Activated CD8-positive, alpha-beta memory T cell treated with anti-CD3 and anti-CD28 coated beads for 1 hour (primary cell): ENCODE results near the gene LCN10.

Experiments
- DNase-seq, 2 donors: peaks; one replicate each; pipeline ENCODE4 v3.0.0-alpha.2; 2020; ENCODE audit warnings: low read depth in 1 of 2; ENCODE audit errors: extremely low read depth in 1 of 2

The LCN10 gene

DNA sequence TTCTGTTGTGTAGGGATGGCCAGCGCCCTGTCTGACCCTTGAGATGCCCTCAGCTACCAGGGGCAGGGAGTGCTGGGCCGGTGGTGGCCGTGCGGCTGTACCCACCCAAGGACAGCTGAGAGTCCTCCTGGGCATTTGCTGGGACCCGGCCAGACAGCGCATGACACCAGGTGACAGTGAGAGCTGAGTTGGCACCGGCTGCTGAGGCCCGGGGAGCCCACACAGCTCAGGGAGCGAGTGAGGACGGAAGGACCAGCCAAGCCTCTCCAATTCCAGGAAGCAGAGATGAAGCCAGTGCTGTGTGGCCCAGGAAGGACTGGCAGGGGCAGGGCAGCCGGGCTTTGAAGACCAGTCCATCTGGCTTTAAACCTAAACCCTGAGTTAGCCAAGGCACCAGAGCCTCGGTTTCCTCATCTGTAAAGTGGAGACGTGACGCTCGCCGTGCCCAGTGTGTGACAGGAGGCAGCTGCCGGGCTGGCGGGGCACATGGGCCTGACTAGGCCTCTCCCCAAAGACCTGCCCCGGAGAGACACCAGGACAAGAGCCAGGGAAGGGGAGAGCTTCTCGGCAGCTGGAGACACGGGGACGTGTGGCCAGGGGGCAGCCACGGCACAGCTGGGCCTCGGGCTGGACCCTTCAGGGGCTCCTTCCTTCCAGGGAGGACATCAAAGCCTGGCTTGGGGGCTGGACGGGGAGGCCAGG, 52.5 kb downstream of the LCN10 start:
- no peak for DNase-seq

DNA sequence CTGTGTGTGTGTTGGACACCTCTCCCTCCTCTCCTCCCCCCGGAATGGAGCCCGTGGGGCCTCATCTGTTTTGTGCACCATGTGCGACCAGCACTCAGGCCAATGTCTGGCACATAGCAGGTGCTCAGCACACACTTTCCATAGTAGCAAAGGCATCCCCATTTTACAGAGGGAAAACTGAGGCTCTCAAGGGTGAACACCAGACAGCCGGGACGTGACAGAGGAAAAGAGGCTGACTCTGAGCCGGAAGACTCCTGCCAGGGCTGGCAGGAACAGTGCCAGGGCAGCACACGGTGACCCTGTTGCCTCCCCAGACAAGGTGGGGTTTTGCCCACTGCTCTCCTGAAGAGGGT, 53.7 kb downstream of the LCN10 start:
- no peak for DNase-seq

DNA sequence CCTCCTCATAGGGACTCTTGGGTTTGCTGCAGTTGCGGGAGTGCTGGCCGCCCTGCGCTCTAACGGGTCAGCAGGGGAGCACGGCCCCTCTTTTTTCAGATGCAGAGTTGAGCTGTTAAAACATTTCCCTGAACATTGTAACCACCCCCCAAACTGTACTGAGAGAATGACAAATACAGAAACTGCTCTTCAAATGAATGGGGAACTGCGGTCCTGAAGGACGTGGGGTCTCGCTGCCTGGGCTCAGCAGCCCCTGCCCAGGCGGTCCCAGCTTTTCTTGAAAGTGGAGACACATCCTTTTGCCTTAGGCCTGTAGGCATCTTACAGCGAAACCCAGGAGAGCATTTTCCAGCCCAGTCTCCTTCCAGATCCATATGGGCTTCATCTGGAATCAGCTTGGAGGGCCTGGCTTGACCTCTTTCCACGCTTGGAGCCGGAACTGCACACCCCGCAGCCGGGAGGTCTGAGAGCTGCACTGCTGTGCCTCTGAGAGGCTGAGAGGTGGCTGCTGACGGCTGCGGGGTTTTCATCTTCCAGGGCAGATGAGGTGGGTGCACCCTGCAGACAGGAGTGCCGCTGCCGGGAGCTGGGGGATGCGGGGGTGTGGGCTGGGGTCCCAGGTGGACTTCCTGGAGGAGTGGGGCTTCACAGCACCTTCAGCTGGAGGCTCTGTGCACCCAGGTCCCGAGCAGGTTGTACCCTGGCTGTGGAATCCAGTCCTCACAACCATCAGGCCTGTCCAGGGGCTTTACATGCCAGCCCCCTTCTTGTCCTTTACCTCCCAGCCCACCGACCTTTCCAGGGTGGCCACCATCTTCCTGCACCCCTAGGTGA, 54.2 kb downstream of the LCN10 start:
- DNase-seq, result no peak
